Measurements from ENCODE around the gene GOLGA3.

- TF ChIP-seq BHLHE40 (IDR thresholded peaks at IDR 0.05; ENCODE audit: borderline replicate concordance in 1 of 2, low read depth in 2 of 2, low read length in 1 of 2): no peak
- no peak for TF ChIP-seq SIN3A (IDR thresholded peaks at IDR 0.05; ENCODE audit: low read depth, low read length)
- TF ChIP-seq EP300 (IDR thresholded peaks at IDR 0.05; ENCODE audit: borderline replicate concordance in 1 of 2, control insufficient read depth in 1 of 2, low read depth in 2 of 2, low read length in 2 of 2): no peak
- no peak for TF ChIP-seq SMC3 (IDR thresholded peaks at IDR 0.05; ENCODE audit: borderline replicate concordance, low read length)
- TF ChIP-seq MLLT1 (IDR thresholded peaks at IDR 0.05): no peak
Measured at GRCh38 chr12:132806857-132807256, 21.8 kb downstream of the GOLGA3 start.

Measured in GM12878 (cell line).